Stimulated activated CD8-positive, alpha-beta memory T cell treated with anti-CD3 and anti-CD28 coated beads, Interleukin-15, amount 100 ng/mL, for 48 hours (primary cell): ENCODE data around the gene C1S.
"Not testable (repeated sequence)": the region's sequence is repeated elsewhere in the genome, so short reads cannot be mapped to it uniquely, and the experiment has no call there.

Experiments
- DNase-seq, 2 donors: peaks; one replicate each; pipeline ENCODE4 v3.0.0-alpha.2; 2020; ENCODE audit warnings: low read depth in 2 of 2

Gene C1S

DNA sequence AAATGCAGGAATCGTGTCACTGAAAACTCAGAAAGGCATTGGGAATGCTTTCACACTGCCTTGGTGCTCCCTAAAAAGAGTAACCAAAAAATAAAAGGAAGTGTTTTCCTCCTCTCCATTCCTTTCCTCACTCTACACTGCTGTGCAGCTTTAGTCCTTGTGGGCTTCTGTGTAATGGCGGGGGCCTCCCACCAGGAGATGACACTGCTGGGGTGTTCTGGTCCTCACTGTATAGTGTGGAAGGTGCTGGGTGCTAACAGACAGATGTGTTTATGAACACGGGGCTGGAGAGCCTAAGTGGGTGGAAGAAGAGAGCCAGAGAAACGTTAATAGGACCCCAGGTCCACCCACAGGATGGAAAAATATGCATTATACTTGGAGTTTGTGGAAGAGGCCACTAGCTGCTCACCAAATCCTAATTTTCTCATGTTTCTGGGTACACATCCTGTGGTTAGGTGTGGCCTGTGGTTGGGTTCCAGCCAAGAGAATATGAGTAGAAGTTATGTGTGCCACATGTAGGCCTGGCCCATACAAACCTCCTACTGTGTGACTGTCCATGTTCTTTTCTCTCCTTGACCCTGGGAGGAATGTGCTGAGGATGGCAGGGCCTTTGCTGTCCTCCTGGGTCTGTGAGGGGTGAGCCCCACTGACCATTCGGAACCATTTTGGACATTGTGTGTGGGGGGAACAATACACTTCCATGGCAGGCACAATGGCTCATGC is 14.0 kb upstream of the C1S start:
- no peak for DNase-seq

DNA sequence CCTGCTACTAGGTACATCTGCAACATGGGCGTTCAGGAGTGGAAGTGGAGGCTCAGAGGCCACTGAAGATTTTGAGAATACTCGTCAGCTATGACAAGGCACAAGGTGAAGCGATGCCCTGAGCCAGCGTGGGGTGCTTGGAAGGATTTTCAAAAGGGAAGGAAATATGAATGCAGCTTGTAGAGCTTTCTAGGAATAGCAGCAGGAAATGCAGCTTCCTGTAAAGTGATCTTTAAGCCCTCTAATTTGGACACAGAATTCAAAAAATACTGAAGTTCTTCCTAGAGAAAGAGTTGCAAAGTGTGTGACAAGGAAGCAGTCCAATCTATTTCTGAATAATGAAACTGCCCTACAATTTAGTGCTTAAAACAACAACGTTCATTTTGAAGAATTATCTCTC is 13.2 kb upstream of the C1S start:
- no peak for DNase-seq

GRCh38 chr12:7049445-7049951 is 11.0 kb upstream of the C1S start:
- not testable (repeated sequence) for DNase-seq

DNA sequence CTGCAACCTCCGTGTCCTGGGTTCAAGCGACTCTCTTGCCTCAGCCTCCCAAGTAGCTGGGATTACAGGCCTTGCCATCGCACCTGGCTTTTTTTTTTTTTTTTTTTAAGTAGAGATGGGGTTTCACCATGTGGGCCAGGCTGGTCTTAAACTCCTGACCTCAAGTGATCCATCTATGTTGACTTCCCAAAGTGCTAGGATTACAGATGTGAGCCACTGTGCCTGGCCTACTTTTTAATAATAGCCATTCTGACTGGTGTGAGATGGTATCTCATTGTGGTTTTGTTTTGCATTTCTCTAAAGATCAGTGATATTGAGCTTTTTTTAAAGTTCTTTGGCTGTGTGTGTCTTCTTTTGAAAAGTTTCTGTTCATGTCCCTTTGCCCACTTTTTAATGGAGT is 10.5 kb upstream of the C1S start:
- DNase-seq = not testable (repeated sequence)

- no peak for DNase-seq
Measured at GRCh38 chr12:7054925-7055324, 5.6 kb upstream of the C1S start.

DNA sequence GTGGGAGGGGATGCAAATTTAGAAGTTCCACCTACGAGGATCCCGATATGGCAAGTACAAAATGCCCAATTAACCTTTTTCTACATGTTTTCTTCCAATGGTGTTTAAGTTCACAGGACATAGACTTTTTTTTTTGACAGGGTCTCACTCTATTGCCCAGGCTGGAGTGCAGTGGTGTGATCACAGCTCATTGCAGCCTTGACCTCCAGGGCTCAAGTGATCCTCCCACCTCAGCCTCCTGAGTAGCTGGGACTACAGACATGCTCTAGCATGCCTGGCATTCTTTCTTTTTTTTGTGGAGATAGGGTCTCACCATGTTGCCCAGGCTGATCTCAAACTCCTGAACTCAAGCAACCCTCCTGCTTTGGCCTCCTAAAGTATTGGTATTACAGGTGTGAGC is 4.8 kb upstream of the C1S start:
- not testable (repeated sequence) for DNase-seq

GRCh38 chr12:7058163-7058845 is 2.2 kb upstream of the C1S start:
- no peak for DNase-seq

- no peak for DNase-seq
Measured at GRCh38 chr12:7058850-7059395, 1.6 kb upstream of the C1S start.

GRCh38 chr12:7059780-7060179 is 738 bp upstream of the C1S start:
- DNase-seq = no peak

GRCh38 chr12:7061138-7061537 is 620 bp downstream of the C1S start:
- DNase-seq = no peak

- no peak for DNase-seq
Measured at GRCh38 chr12:7061596-7061995, 1.1 kb downstream of the C1S start.

DNA sequence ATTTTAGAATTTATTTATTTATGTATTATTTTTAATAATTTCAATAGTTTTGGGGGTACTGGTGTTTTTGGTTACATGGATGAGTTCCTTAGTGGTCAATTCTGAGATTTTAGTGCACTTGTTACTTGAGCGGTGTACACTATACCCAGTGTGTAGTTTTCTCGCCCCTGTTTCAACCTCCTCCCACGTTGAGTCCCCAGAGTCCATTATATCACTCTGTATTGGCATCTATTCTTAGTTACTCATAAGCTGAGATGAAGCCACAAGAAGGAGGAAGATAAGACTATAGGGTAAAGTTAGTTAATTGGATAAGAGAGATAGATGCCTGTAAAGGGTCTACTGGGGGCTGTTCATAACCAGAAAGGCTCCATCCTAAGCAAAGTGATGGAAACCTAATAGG is 4.0 kb downstream of the C1S start:
- DNase-seq = no peak

- DNase-seq = no peak
Measured at GRCh38 chr12:7065073-7065623, 4.6 kb downstream of the C1S start.

GRCh38 chr12:7066596-7066995 is 6.1 kb downstream of the C1S start:
- DNase-seq = no peak

GRCh38 chr12:7067096-7067495 is 6.6 kb downstream of the C1S start:
- no peak for DNase-seq

GRCh38 chr12:7068240-7068993 is 7.9 kb downstream of the C1S start:
- no peak for DNase-seq

- DNase-seq = no peak
Measured at GRCh38 chr12:7068994-7069346, 8.5 kb downstream of the C1S start.

GRCh38 chr12:7069386-7069785 is 8.9 kb downstream of the C1S start:
- DNase-seq = no peak

DNA sequence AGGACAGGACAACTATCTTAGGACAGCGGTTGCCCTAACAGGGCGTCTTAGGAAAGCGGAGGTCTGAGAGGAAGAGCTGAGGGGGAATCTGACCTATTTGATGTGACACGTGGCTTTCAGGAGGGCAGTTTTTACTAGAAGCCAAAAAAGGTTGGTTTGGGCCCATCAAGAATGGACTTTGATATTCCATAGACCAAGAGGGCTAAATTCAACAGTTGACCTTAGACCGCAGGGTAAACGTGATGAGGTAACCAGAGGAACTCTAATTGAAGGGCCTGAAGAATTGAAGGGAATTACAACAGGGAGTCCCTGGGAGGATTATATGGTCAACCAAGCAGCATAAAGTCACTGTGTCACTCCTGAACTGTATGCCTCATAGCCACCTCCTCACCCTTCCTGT is 11.5 kb downstream of the C1S start:
- no peak for DNase-seq

DNA sequence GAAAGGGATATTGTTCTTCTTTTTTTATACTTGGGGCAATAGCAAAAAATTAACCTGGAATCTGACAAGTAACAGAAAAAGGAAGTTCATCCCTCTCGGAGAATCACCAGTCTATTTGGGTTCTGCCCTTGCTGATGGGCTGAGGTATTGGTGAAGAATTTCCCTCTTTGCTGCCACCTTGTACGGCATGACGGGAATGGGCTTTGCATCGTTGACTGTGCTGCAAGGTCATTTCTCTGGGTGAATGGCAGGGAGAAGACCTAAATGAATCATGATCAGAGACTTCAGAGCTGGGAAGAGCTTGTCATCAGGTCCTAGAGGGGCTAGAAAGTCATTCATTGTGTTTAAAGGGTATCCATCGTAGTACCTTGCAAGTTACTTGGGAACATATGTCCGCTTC is 12.0 kb downstream of the C1S start:
- no peak for DNase-seq

- no peak for DNase-seq
Measured at GRCh38 chr12:7073946-7074345, 13.4 kb downstream of the C1S start.

GRCh38 chr12:7075518-7075917 is 15.0 kb downstream of the C1S start:
- no peak for DNase-seq
